ENCODE data around the gene REEP2.

GRCh38 chr5:138491284-138491648 lies 52.4 kb downstream of the REEP2 start:
- TF ChIP-seq CTCF (IDR thresholded peaks at IDR 0.05) (no peak), POLR2A (IDR thresholded peaks at IDR 0.05) (no peak)

Data from heart left ventricle (tissue), 13 donors.